ENCODE data around the gene BRI3. TPM values are rescaled to one million over a fixed set of nuclear protein-coding genes. Genes with fewer than 3 reads are reported as not detected.

The BRI3 gene
- total and polyA plus RNA-seq, 2 of the 4 experiments (the other 2 are of a cell fraction) = 24.7 to 68.3 TPM

- H2AK5ac ChIP-seq (ENCODE audit: low read depth, low read length) = no peak overlapping the region
- ChIA-PET CTCF (interaction anchor here (0.6 kb wide), 1 partner anchor 548 kb away, joined by 3 read pairs; no protein-coding TSS in a partner anchor), POLR2A (ENCODE audit: unreplicated experiment) (no interaction called here)
- H3K14ac ChIP-seq (replicated peaks; ENCODE audit: low read depth, low read length) = no peak overlapping the region
- H2BK5ac ChIP-seq (ENCODE audit: low read depth, low read length, poor library complexity, severe bottlenecking) = no peak overlapping the region
- no peaks in the 10 kb centered on the region; the same call in 1 of the 2 replicates for H3K4me1 ChIP-seq (ENCODE audit: control insufficient read depth, insufficient read depth, low read length)
- intact Hi-C loops (cut with micrococcal nuclease) (no loop called here), dilution Hi-C loops (cut with HindIII; ENCODE audit: low sequenced_read_pairs, unreplicated experiment) (no loop called here), in situ Hi-C loops (cut with MboI; ENCODE audit: low sequenced_read_pairs) (loop anchor here (25.0 kb wide), 1 partner anchor 437 kb away; no protein-coding TSS in a partner anchor)
- H3K4me3 ChIP-seq (ENCODE audit: insufficient read depth, low read depth, low read length) = no peak overlapping the region
- H3K36me3 ChIP-seq (ENCODE audit: control insufficient read depth, insufficient read depth, low read length) = peaks cover 9% of the 10 kb centered on the region; the same call in 1 of the 2 replicates
- H3K18ac ChIP-seq (ENCODE audit: low read depth, low read length) = no peak overlapping the region
- no peak for ATAC-seq (ENCODE audit: low read depth)
- no peak overlapping the region for H2BK20ac ChIP-seq (ENCODE audit: low read depth, low read length)
- H3K56ac ChIP-seq (ENCODE audit: extremely low read depth, insufficient read depth, low read length) = no peak overlapping the region
- H4K8ac ChIP-seq (ENCODE audit: low read depth in 2 of 2, low read length in 2 of 2) = no peak overlapping the region
- H2BK15ac ChIP-seq (ENCODE audit: low read depth, low read length) = no peak overlapping the region
- H3K79me1 ChIP-seq (ENCODE audit: low read depth in 1 of 2, low read length in 2 of 2) = peaks cover 4 to 30% of the 10 kb centered on the region in 2 experiments; a peak in 3 of 4 replicates
- H2AFZ ChIP-seq (replicated peaks; ENCODE audit: low read length, poor library complexity) = peak overlapping the region; percentile 29
- no peak for DNase-seq
- H3K4ac ChIP-seq (ENCODE audit: low read depth, low read length) = no peak overlapping the region
- no peaks in the 10 kb centered on the region for H3K9me3 ChIP-seq (ENCODE audit: control insufficient read depth, insufficient read depth, low read length)
- H3K27me3 ChIP-seq (ENCODE audit: control insufficient read depth, insufficient read depth, low read length) = no peaks in the 10 kb centered on the region
- H2BK120ac ChIP-seq (ENCODE audit: low read depth, low read length) = no peak overlapping the region
- no peak overlapping the region for H3K4me2 ChIP-seq (ENCODE audit: low read depth, low read length)
- no TSS peak for BruUV-seq (replicated peaks)
- no peak overlapping the region for H3K23ac ChIP-seq (ENCODE audit: low read depth, low read length)
- peaks cover 5% of the 10 kb centered on the region; the same call in 1 of the 2 replicates for H4K20me1 ChIP-seq (ENCODE audit: insufficient read depth, low read length)
- no peak overlapping the region for H3K27ac ChIP-seq (ENCODE audit: insufficient read depth, low read length)
- H4K91ac ChIP-seq (ENCODE audit: insufficient read depth, low read depth, low read length) = no peak overlapping the region
- 91% methylated on average over 14 of the region's 26 CpGs; no CpG with 5 or more reads in 1 of the 2 experiments for WGBS, 2 experiments (ENCODE audit: extremely low coverage in 2 of 2, insufficient read length in 1 of 2)
- no peak overlapping the region for H3K9ac ChIP-seq (ENCODE audit: low read depth, low read length)
- H3K9me1 ChIP-seq (ENCODE audit: insufficient read depth, low read length) = peaks cover 3% of the 10 kb centered on the region; the same call in 1 of the 2 replicates
- no peak for TF ChIP-seq CEBPB (IDR thresholded peaks at IDR 0.05; ENCODE audit: low read depth, low read length)
- no peak for TF ChIP-seq RFX5 (IDR thresholded peaks at IDR 0.05; ENCODE audit: low read depth, low read length)
- no peak for TF ChIP-seq NFE2L2 (IDR thresholded peaks at IDR 0.05; ENCODE audit: low read depth, low read length)
- TF ChIP-seq ELK1 (IDR thresholded peaks at IDR 0.05; ENCODE audit: borderline replicate concordance, low read depth, low read length) = no peak
- no peak for TF ChIP-seq SMC3 (IDR thresholded peaks at IDR 0.05; ENCODE audit: low read depth, low read length)
- no peak for TF ChIP-seq RAD21 (IDR thresholded peaks at IDR 0.05; ENCODE audit: low read length)
- TF ChIP-seq CHD1 (IDR thresholded peaks at IDR 0.05; ENCODE audit: low read depth, low read length) = no peak
- no peak for TF ChIP-seq FOS (IDR thresholded peaks at IDR 0.05; ENCODE audit: low read depth, low read length)
- TF ChIP-seq BHLHE40 (IDR thresholded peaks at IDR 0.05; ENCODE audit: low read depth, low read length) = no peak
- no peak for TF ChIP-seq POLR2A (IDR thresholded peaks at IDR 0.05; ENCODE audit: low read depth, low read length)
- TF ChIP-seq, protein P1, sequence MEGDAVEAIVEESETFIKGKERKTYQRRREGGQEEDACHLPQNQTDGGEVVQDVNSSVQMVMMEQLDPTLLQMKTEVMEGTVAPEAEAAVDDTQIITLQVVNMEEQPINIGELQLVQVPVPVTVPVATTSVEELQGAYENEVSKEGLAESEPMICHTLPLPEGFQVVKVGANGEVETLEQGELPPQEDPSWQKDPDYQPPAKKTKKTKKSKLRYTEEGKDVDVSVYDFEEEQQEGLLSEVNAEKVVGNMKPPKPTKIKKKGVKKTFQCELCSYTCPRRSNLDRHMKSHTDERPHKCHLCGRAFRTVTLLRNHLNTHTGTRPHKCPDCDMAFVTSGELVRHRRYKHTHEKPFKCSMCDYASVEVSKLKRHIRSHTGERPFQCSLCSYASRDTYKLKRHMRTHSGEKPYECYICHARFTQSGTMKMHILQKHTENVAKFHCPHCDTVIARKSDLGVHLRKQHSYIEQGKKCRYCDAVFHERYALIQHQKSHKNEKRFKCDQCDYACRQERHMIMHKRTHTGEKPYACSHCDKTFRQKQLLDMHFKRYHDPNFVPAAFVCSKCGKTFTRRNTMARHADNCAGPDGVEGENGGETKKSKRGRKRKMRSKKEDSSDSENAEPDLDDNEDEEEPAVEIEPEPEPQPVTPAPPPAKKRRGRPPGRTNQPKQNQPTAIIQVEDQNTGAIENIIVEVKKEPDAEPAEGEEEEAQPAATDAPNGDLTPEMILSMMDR (conservative IDR thresholded peaks at IDR 0.05; ENCODE audit: low read depth, low read length) = no peak
- no peak overlapping the region for H4K5ac ChIP-seq (ENCODE audit: low read depth, low read length)
- H2AK9ac ChIP-seq (replicated peaks; ENCODE audit: low read depth, low read length, poor library complexity) = peak overlapping the region; percentile 24
Observed at GRCh38 chr7:98300595-98301372, 19.3 kb downstream of the BRI3 start.

Data from IMR-90 (cell line).